Urothelium cell line (cell line): ENCODE data around the gene CD1C.
"Not testable (repeated sequence)": the region's sequence is repeated elsewhere in the genome, so short reads cannot be mapped to it uniquely, and the experiment has no call there.

Experiments used
- DNase-seq: peaks from one replicate; pipeline ENCODE4 v3.0.0; 2011; ENCODE audit warnings: low spot score, mixed read lengths
- FAIRE-seq: peaks from 2 replicates; lab custom pipeline; 2011; peaks lifted over from hg19 to GRCh38; lab: Jason Lieb, UNC

The CD1C gene

GRCh38 chr1:158289811-158290210 is at the start of gene CD1C:
Gene CD1C, plus strand, starts transcription at chr1:158289923. Its CDS starts 142 bp downstream, at chr1:158290065.
- no peak for FAIRE-seq
- DNase-seq: no peak

GRCh38 chr1:158246650-158247049 is 43.1 kb upstream of the CD1C start:
- DNase-seq: peak; percentile 26
- no peak for FAIRE-seq

GRCh38 chr1:158248118-158248517 is 41.6 kb upstream of the CD1C start:
- FAIRE-seq (no peak), DNase-seq (no peak)

- FAIRE-seq (no peak), DNase-seq (no peak)
These were observed 41.0 kb upstream of the CD1C start for GRCh38 chr1:158248771-158249170.

GRCh38 chr1:158249646-158250045 is 40.1 kb upstream of the CD1C start:
- FAIRE-seq: no peak
- DNase-seq: no peak

- DNase-seq (no peak), FAIRE-seq (no peak)
These were observed 38.6 kb upstream of the CD1C start for GRCh38 chr1:158251163-158251562.

- DNase-seq (no peak), FAIRE-seq (no peak)
These were observed 34.1 kb upstream of the CD1C start for GRCh38 chr1:158255656-158256055.

GRCh38 chr1:158256747-158257146 is 33.0 kb upstream of the CD1C start:
- not testable (repeated sequence) for FAIRE-seq, DNase-seq

GRCh38 chr1:158257888-158258287 is 31.8 kb upstream of the CD1C start:
- no peak for FAIRE-seq
- DNase-seq: no peak

- DNase-seq (no peak), FAIRE-seq (no peak)
These were observed 30.6 kb upstream of the CD1C start for GRCh38 chr1:158259117-158259516.

GRCh38 chr1:158272681-158273080 is 17.0 kb upstream of the CD1C start:
- no peak for FAIRE-seq
- no peak for DNase-seq

- FAIRE-seq (no peak), DNase-seq (no peak)
These were observed 14.9 kb upstream of the CD1C start for GRCh38 chr1:158274797-158275196.

- DNase-seq, FAIRE-seq: not testable (repeated sequence)
These were observed 7.3 kb upstream of the CD1C start for GRCh38 chr1:158282421-158282820.

- DNase-seq (no peak), FAIRE-seq (no peak)
These were observed 5.8 kb upstream of the CD1C start for GRCh38 chr1:158283965-158284364.

GRCh38 chr1:158285756-158286241 is 3.9 kb upstream of the CD1C start:
- no peak for FAIRE-seq
- DNase-seq: peak; percentile 8

GRCh38 chr1:158286487-158286886 is 3.2 kb upstream of the CD1C start:
- DNase-seq: no peak
- FAIRE-seq: no peak

GRCh38 chr1:158286941-158287346 is 2.8 kb upstream of the CD1C start:
- FAIRE-seq: no peak
- DNase-seq: no peak

GRCh38 chr1:158290321-158290844 is 660 bp downstream of the CD1C start:
- DNase-seq: no peak
- FAIRE-seq: no peak

GRCh38 chr1:158295791-158296190 is 6.1 kb downstream of the CD1C start:
- no peak for DNase-seq
- FAIRE-seq: peak; percentile 59

- DNase-seq: no peak
- FAIRE-seq: no peak
These were observed 20.9 kb downstream of the CD1C start for GRCh38 chr1:158310623-158311022.

GRCh38 chr1:158311066-158311465 is 21.3 kb downstream of the CD1C start:
- FAIRE-seq (no peak), DNase-seq (no peak)

- no peak for DNase-seq
- no peak for FAIRE-seq
These were observed 34.1 kb downstream of the CD1C start for GRCh38 chr1:158323866-158324265.

- FAIRE-seq: no peak
- no peak for DNase-seq
These were observed 34.7 kb downstream of the CD1C start for GRCh38 chr1:158324395-158324794.
